Loucy (cell line): ENCODE measurements around the gene PRR7.

Experiments
- H2AFZ ChIP-seq: fragments of 200-600 bp; sonication (generic); 2 replicates; pipeline ENCODE4 v1.6.0; 2016; ENCODE audit warnings: antibody characterized with exemption, mild to moderate bottlenecking, low read length, moderate library complexity
- H3F3A ChIP-seq: fragments of 200-600 bp; 2 replicates; pipeline ENCODE4 v1.6.0; 2016; ENCODE audit warnings: antibody characterized with exemption, low read depth, mild to moderate bottlenecking
- H3K27me3 ChIP-seq: fragments of 200-600 bp; sonication (generic); 2 replicates; pipeline ENCODE4 v1.6.1; 2014; ENCODE audit warnings: low read length, mild to moderate bottlenecking; ENCODE audit not compliant: insufficient read depth, poor library complexity, severe bottlenecking
- H3K36me3 ChIP-seq: fragments of 200-600 bp; sonication (generic); 2 replicates; pipeline ENCODE4 v1.6.1; 2016; ENCODE audit warnings: low read length; ENCODE audit not compliant: insufficient read depth
- H3K4me1 ChIP-seq: fragments of 200-600 bp; sonication (generic); 2 replicates; pipeline ENCODE4 v1.5.1; 2014; ENCODE audit warnings: low read length, mild to moderate bottlenecking; ENCODE audit not compliant: insufficient read depth, poor library complexity, severe bottlenecking
- H3K4me2 ChIP-seq: fragments of 200-600 bp; sonication (generic); 2 replicates; pipeline ENCODE4 v1.6.0; 2014; ENCODE audit warnings: antibody characterized with exemption, low read length, low read depth, mild to moderate bottlenecking; ENCODE audit not compliant: poor library complexity, severe bottlenecking
- H3K4me3 ChIP-seq: fragments of 200-600 bp; sonication (generic); 2 replicates; pipeline ENCODE4 v1.5.1; 2014; ENCODE audit warnings: low read length, mild to moderate bottlenecking, mixed read lengths; ENCODE audit not compliant: poor library complexity, severe bottlenecking
- H3K79me2 ChIP-seq: fragments of 200-600 bp; sonication (generic); 2 replicates; pipeline ENCODE4 v1.6.1; 2014; ENCODE audit warnings: low read length; ENCODE audit not compliant: insufficient read depth
- H3K9ac ChIP-seq: fragments of 200-600 bp; sonication (generic); 2 replicates; pipeline ENCODE4 v1.6.0; 2014; ENCODE audit warnings: mild to moderate bottlenecking, low read depth, low read length, moderate library complexity; ENCODE audit not compliant: poor library complexity, severe bottlenecking
- H3K9me2 ChIP-seq: fragments of 200-600 bp; sonication (generic); replicated peaks from 2 replicates; pipeline ENCODE4 v1.6.1; 2016; ENCODE audit warnings: low read depth, low read length, mixed read lengths
- H3K9me3 ChIP-seq: fragments of 200-600 bp; sonication (generic); 2 replicates; pipeline ENCODE4 v1.6.1; 2014; ENCODE audit warnings: mild to moderate bottlenecking, antibody characterized with exemption, low read length, low read depth; ENCODE audit not compliant: insufficient read depth
- H4K20me1 ChIP-seq: fragments of 200-600 bp; sonication (generic); 2 replicates; pipeline ENCODE4 v1.6.0; 2014; ENCODE audit warnings: antibody characterized with exemption, low read length, mild to moderate bottlenecking; ENCODE audit not compliant: insufficient read depth, poor library complexity, severe bottlenecking
- CTCF ChIP-seq: fragments of 200-600 bp; sonication (generic); conservative IDR thresholded peaks from 2 replicates; pipeline ENCODE4 v1.5.1; 2014; ENCODE audit warnings: mild to moderate bottlenecking, antibody characterized with exemption, low read length
- EZH2phosphoT487 ChIP-seq: fragments of 200-600 bp; IDR thresholded peaks from 2 replicates; pipeline ENCODE4 v1.6.1; 2018; ENCODE audit warnings: antibody characterized with exemption, mild to moderate bottlenecking, moderate library complexity, borderline replicate concordance

PRR7 gene

GRCh38 chr5:177493795-177494345, 47.3 kb downstream of the PRR7 start:
- no peaks in the 10 kb centered on the region; the same call in 1 of the 2 replicates for H3K36me3 ChIP-seq
- no peak overlapping the region for H2AFZ ChIP-seq
- H3K4me1 ChIP-seq: peaks cover 5% of the 10 kb centered on the region
- no peaks in the 10 kb centered on the region for H3K9me2 ChIP-seq
- peak overlapping the region; percentile 93 for H3K4me2 ChIP-seq
- H3K79me2 ChIP-seq: peaks cover 36% of the 10 kb centered on the region; the same call in 1 of the 2 replicates
- H3K4me3 ChIP-seq: no peak overlapping the region
- no peaks in the 10 kb centered on the region for H3K27me3 ChIP-seq
- no peaks in the 10 kb centered on the region for H3K9me3 ChIP-seq
- TF ChIP-seq CTCF (no peak), EZH2phosphoT487 (no peak)
- H3F3A ChIP-seq: no peaks in the 10 kb centered on the region
- H4K20me1 ChIP-seq: peaks cover 13% of the 10 kb centered on the region
- H3K9ac ChIP-seq: no peak overlapping the region

- Histone ChIP-seq H3K4me3 (peak overlapping the region; percentile 82), H3K27me3 (no peaks in the 10 kb centered on the region), H3K9me2 (no peaks in the 10 kb centered on the region), H4K20me1 (peaks cover 13% of the 10 kb centered on the region), H3K9ac (peak overlapping the region; percentile 92), H3K36me3 (no peaks in the 10 kb centered on the region; the same call in 1 of the 2 replicates), H2AFZ (no peak overlapping the region), H3K79me2 (peaks cover 36% of the 10 kb centered on the region; the same call in 1 of the 2 replicates), H3K9me3 (no peaks in the 10 kb centered on the region), H3K4me1 (peaks cover 5% of the 10 kb centered on the region), H3F3A (no peaks in the 10 kb centered on the region), H3K4me2 (peak overlapping the region; percentile 93)
- TF ChIP-seq EZH2phosphoT487 (no peak), CTCF (peak; percentile 35; the same call in 1 of the 2 replicates)
These were observed 48.0 kb downstream of the PRR7 start for GRCh38 chr5:177494346-177495195.

- no peaks in the 10 kb centered on the region for H3F3A ChIP-seq
- peaks cover 36% of the 10 kb centered on the region; the same call in 1 of the 2 replicates for H3K79me2 ChIP-seq
- H3K4me3 ChIP-seq: peak overlapping the region; percentile 82
- H3K27me3 ChIP-seq: no peaks in the 10 kb centered on the region
- H3K9me3 ChIP-seq: no peaks in the 10 kb centered on the region
- H3K9me2 ChIP-seq: no peaks in the 10 kb centered on the region
- H2AFZ ChIP-seq: no peak overlapping the region
- H3K9ac ChIP-seq: peak overlapping the region; percentile 92
- H3K4me1 ChIP-seq: peaks cover 5% of the 10 kb centered on the region
- TF ChIP-seq CTCF: no peak
- no peak for TF ChIP-seq EZH2phosphoT487
- H3K36me3 ChIP-seq: no peaks in the 10 kb centered on the region; the same call in 1 of the 2 replicates
- H4K20me1 ChIP-seq: peaks cover 13% of the 10 kb centered on the region
- H3K4me2 ChIP-seq: peak overlapping the region; percentile 93
These were observed 48.8 kb downstream of the PRR7 start for GRCh38 chr5:177495243-177496060.
